Astrocyte of the spinal cord (primary cell): ENCODE data around the gene PCF11.

Experiments used
- DNase-seq: peaks from one replicate; pipeline ENCODE4 v3.0.0; 2011; ENCODE audit warnings: low read depth, low spot score
- H3K4me3 ChIP-seq: 2 replicates; pipeline ENCODE4 v1.5.1; 2011; ENCODE audit warnings: low read depth, mild to moderate bottlenecking, low read length, moderate library complexity
- CTCF ChIP-seq: IDR thresholded peaks from 2 replicates; pipeline ENCODE4 v1.5.1; 2012; ENCODE audit warnings: low read depth, mild to moderate bottlenecking, low read length, inconsistent platforms
- in situ Hi-C: cut with HindIII; loops from 2 replicates; pipeline ENCODE4 v1.10.0; 2017; ENCODE audit warnings: low sequenced_read_pairs

The PCF11 gene

GRCh38 chr11:83150450-83150849 lies 6.5 kb upstream of the PCF11 start:
- no peak overlapping the region for H3K4me3 ChIP-seq
- DNase-seq, result no peak
- TF ChIP-seq CTCF, result no peak
- in situ Hi-C loops, result no loop called here

- no peak for TF ChIP-seq CTCF
- in situ Hi-C loops, result no loop called here
- no peak overlapping the region for H3K4me3 ChIP-seq
- DNase-seq, result no peak
These were observed 5.5 kb upstream of the PCF11 start for GRCh38 chr11:83151274-83151977.

GRCh38 chr11:83152264-83152663 lies 4.7 kb upstream of the PCF11 start:
- H3K4me3 ChIP-seq, result no peak overlapping the region
- TF ChIP-seq CTCF, result no peak
- in situ Hi-C loops, result no loop called here
- no peak for DNase-seq

- no peak for DNase-seq
- in situ Hi-C loops, result no loop called here
- TF ChIP-seq CTCF, result no peak
- no peak overlapping the region for H3K4me3 ChIP-seq
These were observed 3.2 kb upstream of the PCF11 start for GRCh38 chr11:83153764-83154163.

- peak; percentile 100 for DNase-seq
- no peak for TF ChIP-seq CTCF
- H3K4me3 ChIP-seq, result peak overlapping the region; percentile 65
- in situ Hi-C loops, result no loop called here
These were observed 561 bp upstream of the PCF11 start for GRCh38 chr11:83156144-83156995.

- no peak for TF ChIP-seq CTCF
- H3K4me3 ChIP-seq, result peak overlapping the region; percentile 81
- DNase-seq, result peak; percentile 60
- in situ Hi-C loops, result no loop called here
These were observed 844 bp downstream of the PCF11 start for GRCh38 chr11:83157594-83158356.
